DMS79 treated with DMSO at 0.1 percent for 48 hours (cell line): ENCODE results near the gene GPR137B.

Experiments used
- DNase-seq: peaks from one replicate; lab custom pipeline; 2025; lab: John Stamatoyannopoulos, UW

The GPR137B gene

GRCh38 chr1:236258114-236258622 is 115.8 kb downstream of the GPR137B start:
- DNase-seq = no peak
